Measurements from ENCODE around the gene VWCE.
"Not testable (repeated sequence)": the region's sequence is repeated elsewhere in the genome, so short reads cannot be mapped to it uniquely, and the experiment has no call there.

- TF ChIP-seq, protein P1, sequence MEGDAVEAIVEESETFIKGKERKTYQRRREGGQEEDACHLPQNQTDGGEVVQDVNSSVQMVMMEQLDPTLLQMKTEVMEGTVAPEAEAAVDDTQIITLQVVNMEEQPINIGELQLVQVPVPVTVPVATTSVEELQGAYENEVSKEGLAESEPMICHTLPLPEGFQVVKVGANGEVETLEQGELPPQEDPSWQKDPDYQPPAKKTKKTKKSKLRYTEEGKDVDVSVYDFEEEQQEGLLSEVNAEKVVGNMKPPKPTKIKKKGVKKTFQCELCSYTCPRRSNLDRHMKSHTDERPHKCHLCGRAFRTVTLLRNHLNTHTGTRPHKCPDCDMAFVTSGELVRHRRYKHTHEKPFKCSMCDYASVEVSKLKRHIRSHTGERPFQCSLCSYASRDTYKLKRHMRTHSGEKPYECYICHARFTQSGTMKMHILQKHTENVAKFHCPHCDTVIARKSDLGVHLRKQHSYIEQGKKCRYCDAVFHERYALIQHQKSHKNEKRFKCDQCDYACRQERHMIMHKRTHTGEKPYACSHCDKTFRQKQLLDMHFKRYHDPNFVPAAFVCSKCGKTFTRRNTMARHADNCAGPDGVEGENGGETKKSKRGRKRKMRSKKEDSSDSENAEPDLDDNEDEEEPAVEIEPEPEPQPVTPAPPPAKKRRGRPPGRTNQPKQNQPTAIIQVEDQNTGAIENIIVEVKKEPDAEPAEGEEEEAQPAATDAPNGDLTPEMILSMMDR (IDR thresholded peaks at IDR 0.05; ENCODE audit: low read depth, low read length), result not testable (repeated sequence)
- not testable (repeated sequence) for TF ChIP-seq EZH2phosphoT487 (IDR thresholded peaks at IDR 0.05; ENCODE audit: low read depth)
These were observed 62.5 kb downstream of the VWCE start for GRCh38 chr11:61232548-61233145.

Measured in OCI-LY3 (cell line).